ENCODE measurements around the gene TPH1.

Gene TPH1

DNA sequence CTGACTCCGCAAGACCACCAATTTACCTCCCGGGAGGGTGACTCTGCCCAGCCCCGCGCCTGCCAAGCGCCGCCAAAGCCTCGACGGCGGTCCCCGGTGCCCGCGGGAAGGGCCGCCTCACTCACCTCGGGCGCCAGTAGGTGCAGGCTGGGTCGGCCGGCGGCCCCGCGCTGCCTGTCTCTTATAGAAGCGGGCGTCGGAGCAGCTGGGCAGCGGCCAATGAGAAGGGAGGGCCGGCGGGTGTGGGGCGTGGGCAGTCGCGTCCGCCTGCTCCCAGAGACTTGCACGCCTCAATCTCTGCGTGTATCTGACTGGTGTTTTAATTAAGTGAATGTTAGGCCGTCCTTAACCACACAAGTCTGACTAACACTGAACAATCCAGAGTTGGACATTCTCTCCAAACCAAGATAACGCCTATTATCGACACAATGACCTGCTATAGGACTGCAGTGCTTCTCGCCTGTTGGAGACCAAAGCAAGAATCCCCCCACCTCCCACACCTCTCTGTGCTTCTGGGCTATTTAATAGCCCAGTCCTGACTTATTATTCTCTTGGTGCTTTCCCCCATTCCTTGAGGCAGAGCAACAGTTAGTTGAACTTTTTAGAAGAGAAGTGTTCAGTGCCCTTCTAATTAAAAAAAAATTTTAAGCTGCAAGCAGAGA, at the start of gene TPH1:
Gene TPH1, minus strand, starts transcription at position 154 of the 662 bp plus-strand sequence. CDS start 5,507 bp downstream, outside the sequence.
- no peak for ATAC-seq

DNA sequence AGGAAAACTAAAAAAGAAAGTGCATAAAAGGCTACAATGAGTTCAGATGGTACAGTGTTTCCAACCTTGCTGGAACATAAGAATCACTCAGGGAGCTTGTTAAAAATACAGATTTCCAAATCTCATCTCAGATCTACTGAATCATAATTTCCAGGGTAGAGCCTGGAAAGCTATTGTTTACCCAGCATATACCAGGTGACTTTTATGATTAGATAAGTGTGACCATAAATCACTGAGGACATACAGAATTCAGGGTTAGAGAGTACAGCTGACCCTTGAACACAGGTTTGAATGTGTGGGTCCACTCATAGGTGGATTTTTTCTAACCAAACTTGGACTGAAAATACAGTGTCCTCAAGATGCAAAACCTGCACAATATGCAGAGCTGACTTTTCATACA, 47.9 kb upstream of the TPH1 start:
- ATAC-seq (peak; percentile 19), DNase-seq (no peak)

More for the DNA sequence above, at the start of gene TPH1:
- DNase-seq, result no peak

DNA sequence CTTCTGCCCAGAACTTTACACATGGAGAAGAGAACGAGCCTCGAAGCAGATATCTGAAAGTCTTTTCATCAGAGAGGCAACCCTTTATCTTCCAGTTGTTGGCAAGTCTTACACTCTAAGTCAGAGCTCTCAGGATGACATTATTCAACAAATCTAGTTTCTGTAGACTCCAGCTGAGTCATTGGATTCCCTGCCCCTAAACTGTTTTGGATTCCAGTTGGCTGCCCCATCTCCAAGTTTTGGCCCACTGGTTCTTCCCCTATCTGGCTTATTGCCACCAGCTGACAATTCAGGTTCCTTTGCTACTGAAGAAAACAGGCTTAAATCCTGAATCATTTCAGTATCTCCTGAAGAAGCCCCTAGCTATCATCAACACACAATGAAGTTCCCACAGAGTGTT, 45.7 kb upstream of the TPH1 start:
- ATAC-seq (no peak), DNase-seq (no peak)

DNA sequence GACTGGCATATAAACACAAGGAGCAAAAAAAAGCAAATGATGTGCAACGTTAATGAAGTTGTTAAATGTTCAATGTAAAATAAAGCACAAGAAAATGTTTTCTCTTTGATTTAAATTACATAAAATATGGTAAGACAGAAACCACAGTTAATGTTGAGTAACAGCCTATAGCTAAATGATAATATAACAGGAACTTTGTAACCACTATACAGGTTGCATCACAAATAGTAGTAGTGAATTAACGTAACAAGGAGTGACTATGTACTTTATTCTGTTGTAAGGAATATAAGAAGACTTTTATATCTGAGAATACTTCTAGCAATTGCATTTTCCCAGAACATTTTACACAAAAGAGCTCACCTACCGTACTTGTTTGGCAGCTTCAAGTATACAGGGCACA, 42.9 kb upstream of the TPH1 start:
- DNase-seq, result no peak

DNA sequence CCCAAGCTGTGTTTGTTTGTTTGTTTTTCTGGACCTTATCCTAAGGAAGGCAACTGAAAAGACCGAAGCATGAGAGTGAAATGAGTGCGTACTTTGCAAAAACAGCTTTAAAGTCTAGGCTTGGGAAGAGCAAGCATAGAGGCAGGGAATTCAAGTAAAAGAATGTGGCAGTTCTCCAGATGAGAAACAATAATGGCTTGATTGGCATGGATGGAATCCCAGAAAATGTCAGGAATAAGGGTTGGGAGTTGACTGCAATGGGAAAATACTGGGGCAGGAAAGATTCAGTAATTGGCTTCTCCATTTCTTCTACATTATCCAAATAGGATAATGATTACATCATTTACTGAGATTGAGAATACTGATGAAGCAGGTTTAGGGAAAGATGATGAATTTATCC, 42.3 kb upstream of the TPH1 start:
- ATAC-seq (no peak), DNase-seq (no peak)

More for the DNA sequence above, 42.9 kb upstream of the TPH1 start:
- no peak for ATAC-seq

DNA sequence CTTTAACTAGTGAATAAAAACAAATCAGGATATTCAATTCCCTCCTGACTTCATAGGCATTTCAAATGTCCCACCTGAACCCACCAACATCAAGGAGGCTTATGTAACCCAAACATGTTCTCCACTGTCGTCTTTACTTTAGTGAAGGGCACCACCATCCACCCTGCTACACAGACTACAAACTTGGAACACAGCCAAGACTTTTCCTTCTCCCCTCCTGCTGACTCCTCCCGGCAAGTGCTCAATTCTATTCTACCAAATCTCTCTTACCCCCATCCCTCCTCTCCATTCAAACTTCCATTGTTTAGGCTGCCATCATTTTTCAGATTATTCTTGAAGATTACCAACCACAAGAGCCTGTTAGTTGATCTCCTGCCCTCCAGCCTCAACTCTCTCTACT, 35.5 kb upstream of the TPH1 start:
- DNase-seq (no peak), ATAC-seq (no peak)

DNA sequence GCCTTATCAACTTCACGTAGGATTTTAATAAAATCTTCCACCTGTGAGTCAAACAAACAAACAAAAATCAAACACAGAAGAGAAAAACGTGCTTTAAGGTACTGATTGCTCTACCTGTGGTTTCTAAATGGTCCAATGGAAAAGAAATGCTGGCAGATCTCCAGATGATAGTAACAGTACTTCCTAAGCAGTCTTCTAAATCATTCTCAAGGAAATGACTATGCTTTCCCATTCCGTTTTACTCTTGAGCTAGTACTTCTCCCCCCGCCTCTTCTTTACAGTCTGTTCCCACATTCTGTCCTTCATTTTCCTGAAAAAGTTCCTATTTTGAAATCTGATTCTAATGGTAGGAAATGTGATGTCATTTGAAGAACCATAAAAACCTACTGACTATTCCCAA, 34.4 kb upstream of the TPH1 start:
- ATAC-seq, result no peak
- DNase-seq, result no peak

DNA sequence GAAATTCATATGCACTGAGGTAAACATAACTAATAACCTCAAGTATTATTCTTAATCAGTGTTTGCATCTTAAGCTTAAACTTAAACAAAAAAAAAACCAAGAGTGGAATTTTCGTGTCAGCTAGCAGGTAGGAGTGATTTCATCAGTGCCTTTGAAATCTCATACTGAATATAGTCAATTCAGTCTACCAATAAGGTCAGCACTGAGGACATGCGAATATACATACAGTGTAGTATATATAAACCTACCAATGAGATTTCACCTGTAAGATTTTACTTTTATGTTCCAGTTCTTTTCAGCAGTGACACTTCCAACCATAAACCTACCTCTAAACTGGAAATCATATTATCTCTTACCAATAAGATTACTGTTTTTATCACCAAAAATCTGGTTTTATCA, 32.8 kb upstream of the TPH1 start:
- no peak for DNase-seq
- ATAC-seq, result peak; percentile 69

DNA sequence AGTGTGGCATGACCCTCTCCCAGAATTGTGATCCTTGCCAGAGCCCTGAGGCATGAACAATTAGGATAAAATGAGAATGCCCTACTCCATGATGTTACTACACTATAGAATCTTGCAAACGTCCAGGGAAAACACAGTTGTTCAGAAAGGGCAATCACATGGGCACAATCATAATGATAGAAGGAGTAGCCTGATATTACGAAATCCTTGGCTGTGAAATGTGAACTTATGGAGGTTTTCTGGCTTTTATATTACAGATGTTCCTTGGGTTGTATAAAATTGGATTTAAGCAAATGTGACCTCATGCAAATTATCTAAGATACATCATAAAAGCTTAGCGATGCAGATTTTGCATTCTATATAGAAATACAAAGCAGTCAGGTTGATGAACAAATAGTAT, 29.4 kb upstream of the TPH1 start:
- DNase-seq (no peak), ATAC-seq (no peak)

DNA sequence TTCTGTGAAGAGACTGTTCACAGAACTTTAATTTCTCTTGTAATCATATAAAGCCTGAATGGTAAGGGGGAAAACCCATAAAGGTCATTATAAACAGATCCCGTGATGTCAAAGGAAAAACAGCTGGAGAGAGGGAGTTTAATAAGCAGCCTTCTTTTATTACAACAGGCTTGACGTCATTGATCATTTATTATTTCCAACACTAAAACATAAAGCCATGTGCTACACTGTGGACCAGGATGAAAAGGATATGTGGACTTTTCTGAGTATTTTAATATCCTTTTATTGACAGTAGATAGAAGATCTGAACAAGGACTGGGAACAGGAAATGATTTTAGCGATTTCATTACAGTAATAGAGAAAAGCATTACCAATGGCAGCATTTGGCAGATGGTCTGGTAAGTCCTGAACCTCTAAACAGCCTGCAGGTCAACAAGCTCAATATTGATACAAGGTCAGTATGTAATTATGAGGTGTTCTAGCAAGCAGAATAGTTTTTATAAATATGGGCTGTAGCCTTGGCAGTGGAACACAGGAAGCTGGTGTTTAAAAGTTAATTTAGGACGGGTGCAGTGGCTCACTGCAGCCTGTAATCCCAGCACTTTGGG, 25.1 kb upstream of the TPH1 start:
- ATAC-seq (no peak), DNase-seq (no peak)

DNA sequence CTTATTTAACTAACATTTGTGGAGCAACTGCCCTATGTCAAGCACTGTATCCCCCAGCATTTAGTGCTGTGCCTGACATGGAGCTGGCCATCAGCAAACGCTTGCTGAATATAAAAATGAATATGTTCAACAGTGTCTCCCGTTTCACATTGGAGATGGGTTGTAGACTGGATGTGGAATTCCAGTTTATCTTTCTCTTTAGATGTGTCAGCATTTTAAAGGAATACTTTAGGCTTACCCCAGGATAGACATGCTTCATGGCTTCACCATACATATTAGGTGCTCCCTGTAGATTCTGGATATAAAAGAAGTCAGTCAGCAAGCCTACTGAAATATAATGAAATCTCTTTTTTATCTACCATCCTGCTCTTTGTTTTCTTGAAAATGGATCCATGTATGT, 21.3 kb upstream of the TPH1 start:
- no peak for ATAC-seq
- no peak for DNase-seq

DNA sequence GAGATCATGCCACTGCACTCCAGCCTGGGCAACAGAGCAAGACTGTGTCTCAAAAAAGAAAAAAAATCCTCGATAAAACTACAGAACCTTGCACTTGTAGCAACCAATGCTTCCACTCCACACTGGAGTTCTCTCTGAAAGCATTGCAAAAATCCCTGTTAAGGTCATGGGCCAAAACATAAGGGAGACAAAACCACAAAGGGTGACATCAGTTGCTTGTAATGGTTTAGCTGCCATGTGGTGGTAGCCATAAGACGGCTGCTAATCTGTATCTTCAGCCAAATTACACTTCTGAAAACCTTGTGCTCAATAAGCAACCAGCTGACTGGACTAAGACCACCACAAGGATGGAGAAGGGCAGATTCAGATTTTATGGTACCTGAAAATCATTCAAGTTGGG, 20.6 kb upstream of the TPH1 start:
- ATAC-seq (no peak), DNase-seq (no peak)

DNA sequence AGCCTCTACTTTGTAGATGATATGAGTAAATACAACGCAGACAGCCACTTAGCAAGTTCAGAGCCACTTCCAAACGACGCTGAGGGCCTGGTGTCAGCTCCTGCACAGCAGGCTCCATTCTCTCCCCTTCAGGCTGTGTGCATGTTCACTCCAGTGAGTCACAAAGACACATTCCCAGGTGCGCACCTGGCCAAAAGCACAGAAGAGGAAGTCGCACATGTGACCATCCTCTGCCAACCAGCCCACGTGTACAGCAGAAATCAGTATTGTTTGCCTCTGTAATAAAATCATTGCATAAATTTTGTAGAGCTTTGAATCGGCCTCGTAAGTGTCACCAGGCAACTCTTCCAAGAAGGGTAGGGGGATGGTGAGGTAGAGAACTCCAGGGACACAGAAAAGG, 19.5 kb upstream of the TPH1 start:
- ATAC-seq, result no peak
- no peak for DNase-seq

DNA sequence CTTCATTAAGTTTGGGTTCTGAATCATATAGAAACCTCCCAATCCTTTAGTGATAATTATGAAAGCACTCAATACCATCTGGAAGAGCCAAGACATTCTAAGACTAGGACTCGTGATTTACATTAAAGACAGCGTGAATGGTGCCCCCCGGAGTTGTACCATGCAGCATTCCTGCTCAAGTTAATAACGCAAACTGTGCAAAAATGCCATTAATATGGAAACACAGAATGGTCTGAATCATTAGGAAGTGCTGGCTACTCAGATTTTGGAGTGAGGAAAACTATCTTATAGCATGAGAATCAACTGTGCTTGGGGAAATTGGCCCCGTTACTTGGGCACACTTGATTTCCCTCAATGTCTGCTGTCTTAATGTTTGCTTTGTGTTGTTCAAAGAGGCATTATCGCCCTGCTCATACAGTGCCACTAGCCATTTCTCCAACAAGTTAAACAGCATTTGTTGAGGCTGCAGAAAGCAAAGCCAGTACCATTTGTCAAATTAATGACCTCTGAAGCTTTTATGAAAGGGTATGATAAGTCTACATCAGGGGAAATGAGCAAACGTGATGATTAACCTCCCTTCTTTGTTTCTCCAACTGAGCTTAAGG, 18.5 kb upstream of the TPH1 start:
- ATAC-seq, result no peak
- DNase-seq, result no peak

DNA sequence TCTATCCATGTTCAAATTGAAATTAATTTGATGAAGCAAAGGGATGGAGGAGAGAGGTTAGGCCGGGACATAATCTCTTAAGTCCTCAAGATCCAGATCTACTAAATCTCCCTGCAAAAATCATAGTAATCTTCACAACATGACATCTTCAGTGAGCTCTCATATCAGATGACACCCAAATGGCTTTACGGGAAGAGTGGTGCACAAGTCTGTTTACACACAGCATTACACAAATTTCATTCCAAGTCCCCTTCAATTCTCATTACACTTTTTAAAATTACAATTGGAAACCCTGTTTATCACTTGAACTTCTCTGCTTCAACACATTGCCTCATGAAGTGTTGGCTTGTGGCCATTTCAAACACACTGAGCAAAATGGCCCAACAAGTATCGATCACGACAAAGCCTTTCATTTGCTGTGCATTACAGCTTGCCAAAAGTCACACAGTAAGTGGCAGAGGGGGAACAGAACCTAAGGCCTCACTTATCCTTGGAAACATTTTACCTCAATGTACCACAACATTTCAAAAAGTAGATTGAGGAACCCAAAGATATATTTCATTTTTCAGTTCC, 17.9 kb upstream of the TPH1 start:
- DNase-seq (no peak), ATAC-seq (no peak)

DNA sequence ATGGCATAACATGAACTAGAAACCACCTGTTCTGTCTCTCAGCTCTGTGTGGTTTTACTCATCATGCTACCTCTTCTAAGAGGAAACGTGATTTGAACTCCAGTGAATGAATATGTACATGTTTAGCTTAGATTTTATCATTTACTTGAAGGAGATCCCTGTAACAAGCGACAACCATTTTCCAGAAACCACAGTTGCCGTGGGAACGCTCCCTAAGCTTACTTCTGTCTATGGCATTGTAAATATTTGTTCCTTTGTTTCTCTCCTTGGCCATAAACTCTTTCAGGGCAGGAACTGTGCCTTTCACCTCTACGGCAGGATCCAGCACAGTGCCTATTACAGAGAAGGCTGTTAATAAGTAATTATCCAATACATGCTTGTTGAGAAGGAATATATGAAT, 17.1 kb upstream of the TPH1 start:
- DNase-seq (no peak), ATAC-seq (no peak)

DNA sequence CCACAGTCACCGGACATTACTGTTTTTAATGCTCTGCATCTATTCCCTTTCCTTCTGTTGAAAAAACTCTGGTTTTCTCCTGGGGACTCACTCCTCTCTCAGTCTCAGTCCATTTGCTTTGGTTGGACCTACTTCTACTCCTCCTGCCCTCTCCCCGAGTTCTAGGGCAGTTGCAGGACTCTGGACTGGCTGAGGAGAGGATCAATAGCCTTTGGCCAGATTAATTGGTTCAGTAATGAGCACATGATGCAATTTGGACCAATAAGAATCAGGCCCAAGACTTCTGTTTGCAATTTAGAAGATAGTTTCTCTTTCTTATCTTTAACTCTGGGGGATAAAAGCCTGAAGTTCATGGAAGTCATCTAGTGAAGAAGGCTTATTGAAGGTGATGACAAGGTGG, 15.3 kb upstream of the TPH1 start:
- ATAC-seq (no peak), DNase-seq (no peak)

DNA sequence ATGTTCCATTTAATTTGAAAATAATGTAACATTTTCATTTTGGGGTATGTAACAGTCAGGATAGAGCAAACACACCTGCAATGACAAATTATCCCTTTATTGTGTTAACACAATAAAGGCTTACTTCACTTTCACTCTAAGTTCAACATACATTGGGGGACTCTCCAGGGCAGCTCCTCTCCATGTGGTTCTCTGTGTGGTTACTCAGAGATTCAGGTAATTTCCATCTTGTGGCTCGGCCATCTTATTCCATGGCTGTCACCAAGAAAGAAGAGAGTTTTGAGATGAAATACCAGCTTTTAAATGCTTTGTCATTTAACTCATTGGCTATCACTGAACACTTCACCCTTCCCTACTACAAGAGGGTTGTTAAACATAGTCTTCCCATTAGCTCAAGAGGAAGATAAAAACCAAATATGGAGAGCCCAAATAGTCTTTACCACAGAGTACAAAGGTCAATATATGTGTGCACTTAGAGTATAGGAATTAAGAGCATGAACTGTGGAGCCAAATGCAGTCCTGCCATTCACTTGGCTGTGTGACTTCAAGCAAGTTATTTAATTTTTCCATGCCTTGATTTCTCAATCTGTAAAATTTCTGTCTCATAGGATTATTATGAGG, 10.6 kb upstream of the TPH1 start:
- DNase-seq (no peak), ATAC-seq (no peak)

DNA sequence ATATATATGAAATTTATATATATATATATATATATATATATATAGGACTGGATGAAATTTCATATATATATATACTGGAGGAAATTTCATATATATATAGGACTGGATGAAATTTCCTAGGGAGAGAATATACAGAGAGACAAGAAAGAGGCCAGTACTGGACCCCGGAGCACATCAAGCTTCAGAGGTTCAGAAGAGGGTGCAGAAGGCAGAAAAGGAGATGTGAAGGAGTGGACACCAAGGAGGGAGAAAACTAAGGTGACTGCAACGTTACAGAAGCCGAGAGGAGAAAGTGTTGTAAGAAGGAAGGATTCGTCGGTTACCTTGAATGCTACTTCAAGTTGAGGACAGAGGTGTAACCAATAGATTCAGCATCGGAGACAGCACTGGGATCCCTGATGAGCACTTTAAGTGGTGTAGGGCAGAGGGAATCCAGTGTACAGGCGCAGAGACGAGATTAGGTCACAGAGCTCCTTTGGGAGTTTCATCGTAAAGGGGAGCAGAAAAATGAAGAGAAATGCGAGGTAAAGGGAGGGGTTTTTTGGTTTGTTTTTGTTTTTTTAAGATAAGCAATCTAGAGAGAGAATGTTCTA, 8.5 kb upstream of the TPH1 start:
- ATAC-seq (no peak), DNase-seq (no peak)

DNA sequence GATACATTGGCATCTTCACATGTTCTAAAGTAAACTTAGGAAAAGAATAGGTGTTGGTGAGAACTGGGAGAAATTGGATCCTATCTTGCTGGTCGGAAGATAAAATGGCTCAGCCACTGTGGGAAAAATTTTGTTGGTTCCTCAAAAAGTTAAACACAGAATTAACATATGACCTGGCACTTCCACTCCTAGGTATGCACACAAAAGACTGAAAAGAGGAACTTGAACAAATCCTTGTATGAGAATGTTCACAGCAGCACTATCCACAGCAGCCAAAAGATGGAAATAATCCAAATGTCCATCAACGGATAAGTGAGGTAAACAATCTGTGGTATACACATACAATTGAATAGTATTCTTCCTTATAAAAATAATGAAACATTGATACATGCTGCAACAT, 4.8 kb upstream of the TPH1 start:
- ATAC-seq (no peak), DNase-seq (no peak)

DNA sequence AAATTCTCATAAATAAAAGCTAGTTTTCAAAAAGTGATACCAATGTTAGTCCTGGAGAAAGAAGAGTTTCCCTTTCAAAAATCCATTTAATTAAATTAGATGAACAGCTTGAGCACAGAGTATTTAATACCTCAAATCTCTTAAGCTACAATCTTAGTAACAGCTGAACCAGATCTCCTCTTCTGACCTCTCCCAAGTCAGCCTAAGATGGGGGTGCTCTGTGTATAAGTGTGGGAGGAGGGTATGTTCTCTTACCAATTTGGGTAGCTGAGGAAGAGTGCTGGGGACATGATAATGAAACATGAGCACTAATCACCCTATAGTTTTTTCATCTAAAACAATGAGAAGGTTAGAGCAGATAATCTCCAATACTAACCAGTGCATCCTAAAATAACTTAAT, 9.6 kb downstream of the TPH1 start:
- ATAC-seq, result no peak
- no peak for DNase-seq

DNA sequence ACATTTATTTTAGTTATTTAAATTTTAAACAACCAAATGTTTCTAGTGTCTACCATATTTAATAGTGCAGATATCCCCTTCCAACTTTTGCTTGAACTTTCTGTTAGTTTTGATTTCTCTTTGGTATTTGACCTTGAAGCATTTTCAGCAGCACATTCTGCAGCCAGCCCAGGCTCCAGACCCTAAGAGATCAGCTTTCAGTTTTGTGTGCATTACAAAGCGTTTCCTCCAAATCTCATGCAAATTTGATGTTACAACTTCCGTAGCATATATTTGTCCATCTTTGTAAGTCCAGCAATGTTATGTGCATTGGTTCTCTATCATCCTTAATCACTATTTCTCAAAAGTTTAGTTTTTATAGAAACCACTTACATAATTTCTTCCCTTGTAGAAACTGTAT, 18.6 kb downstream of the TPH1 start:
- DNase-seq (no peak), ATAC-seq (no peak)

DNA sequence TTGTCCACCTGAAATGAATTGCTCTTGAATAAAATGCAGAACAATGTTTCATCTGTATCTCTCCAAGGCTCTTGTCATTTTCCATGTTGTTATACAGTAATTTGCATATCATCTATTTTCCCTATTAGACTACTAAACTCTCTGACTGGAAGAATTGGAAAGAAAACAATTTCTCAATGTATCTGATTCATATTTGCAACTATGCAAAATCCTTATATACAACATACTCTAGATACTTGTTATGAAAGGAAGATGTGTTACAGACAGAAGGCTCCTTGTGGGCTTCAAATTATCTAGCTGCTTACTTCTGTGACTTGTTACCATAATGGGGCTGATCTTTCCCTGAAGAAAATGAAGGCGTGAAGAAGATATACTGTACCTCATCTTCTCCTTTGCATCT, 23.6 kb downstream of the TPH1 start:
- no peak for ATAC-seq
- no peak for DNase-seq
